ENCODE data around the gene SLC7A7.

SLC7A7 gene

GRCh38 chr14:22792158-22792557 lies 23.1 kb downstream of the SLC7A7 start (continued):
- TF ChIP-seq TSHZ1 (tag by site-specific recombination; IDR thresholded peaks at IDR 0.05; ENCODE audit: borderline replicate concordance), result no peak
- no peak for TF ChIP-seq ZNF366 (tag by site-specific recombination; conservative IDR thresholded peaks at IDR 0.05)
- no peak for TF ChIP-seq SCRT2 (tag by site-specific recombination; IDR thresholded peaks at IDR 0.05)
- TF ChIP-seq KLF1 (tag by site-specific recombination; IDR thresholded peaks at IDR 0.05), result no peak
- TF ChIP-seq ZNF341 (tag by site-specific recombination; IDR thresholded peaks at IDR 0.05; ENCODE audit: low read depth), result no peak
- TF ChIP-seq ZNF24 (tag by site-specific recombination; IDR thresholded peaks at IDR 0.05), result no peak
- no peak for TF ChIP-seq ZNF221 (tag by site-specific recombination; IDR thresholded peaks at IDR 0.05; ENCODE audit: borderline replicate concordance)
- no peak for TF ChIP-seq ZBTB8A (tag by site-specific recombination; IDR thresholded peaks at IDR 0.05)

GRCh38 chr14:22791301-22791700 lies 23.9 kb downstream of the SLC7A7 start:
- Histone ChIP-seq H3K36me3 (ENCODE audit: control insufficient read depth in 2 of 2, insufficient read depth in 1 of 2, low read length in 2 of 2) (no peaks in the 10 kb centered on the region), H3K27ac (ENCODE audit: extremely low read depth, low read depth, low read length) (no peak overlapping the region), H3K4me1 (ENCODE audit: control insufficient read depth, insufficient read depth, low read length) (no peaks in the 10 kb centered on the region), H3K4me3 (ENCODE audit: low read depth, low read length) (no peak overlapping the region), H3K9me3 (ENCODE audit: control insufficient read depth, insufficient read depth, low read depth, low read length) (no peaks in the 10 kb centered on the region)
- ChIA-PET POLR2A (interaction anchor here (0.6 to 1.3 kb wide), 5 partner anchors 9 to 109 kb away, joined by 3 to 5 read pairs (median 5); partner anchors contain the start of gene OXA1L), CTCF (interaction anchor here (1.0 to 2.4 kb wide), 4 partner anchors 32 to 138 kb away, joined by 3 to 7 read pairs (median 6); no protein-coding TSS in a partner anchor)
- no peak for TF ChIP-seq TRIM28 (IDR thresholded peaks at IDR 0.05; ENCODE audit: borderline replicate concordance, low read length)
- TF ChIP-seq ZNF24 (tag by site-specific recombination; IDR thresholded peaks at IDR 0.05), result no peak
- no peak for TF ChIP-seq ZNF112 (tag by site-specific recombination; IDR thresholded peaks at IDR 0.05)
- TF ChIP-seq ATF2 (tag by site-specific recombination; IDR thresholded peaks at IDR 0.05; ENCODE audit: low read depth), result peak; percentile 94
- TF ChIP-seq KLF16 (tag by site-specific recombination; IDR thresholded peaks at IDR 0.05), result no peak
- TF ChIP-seq ZNF157 (tag by site-specific recombination; IDR thresholded peaks at IDR 0.05), result no peak
- peak; percentile 79 for TF ChIP-seq ZNF366 (tag by site-specific recombination; conservative IDR thresholded peaks at IDR 0.05)
- no peak for TF ChIP-seq ZNF449 (tag by site-specific recombination; IDR thresholded peaks at IDR 0.05)
- TF ChIP-seq PATZ1 (tag by site-specific recombination; IDR thresholded peaks at IDR 0.05), result no peak
- TF ChIP-seq ZNF394 (tag by site-specific recombination; IDR thresholded peaks at IDR 0.05; ENCODE audit: borderline replicate concordance), result peak; percentile 20; the same call in 1 of the 2 replicates
- TF ChIP-seq INSM2 (tag by site-specific recombination; IDR thresholded peaks at IDR 0.05), result 0 out of 2 replicates have a peak, but pooled peaks have one; percentile 29
- TF ChIP-seq ZFHX2 (tag by site-specific recombination; conservative IDR thresholded peaks at IDR 0.05), result no peak
- TF ChIP-seq TSHZ1 (tag by site-specific recombination; IDR thresholded peaks at IDR 0.05; ENCODE audit: borderline replicate concordance), result peak; percentile 75; the same call in 1 of the 2 replicates
- no peak for TF ChIP-seq ZNF571 (tag by site-specific recombination; IDR thresholded peaks at IDR 0.05)
- TF ChIP-seq ZNF274 (IDR thresholded peaks at IDR 0.05; ENCODE audit: low read length), result no peak
- TF ChIP-seq ZNF274 (tag by site-specific recombination; IDR thresholded peaks at IDR 0.05; ENCODE audit: borderline replicate concordance), result no peak
